ENCODE measurements around the gene KRAS.

The KRAS gene

DNA sequence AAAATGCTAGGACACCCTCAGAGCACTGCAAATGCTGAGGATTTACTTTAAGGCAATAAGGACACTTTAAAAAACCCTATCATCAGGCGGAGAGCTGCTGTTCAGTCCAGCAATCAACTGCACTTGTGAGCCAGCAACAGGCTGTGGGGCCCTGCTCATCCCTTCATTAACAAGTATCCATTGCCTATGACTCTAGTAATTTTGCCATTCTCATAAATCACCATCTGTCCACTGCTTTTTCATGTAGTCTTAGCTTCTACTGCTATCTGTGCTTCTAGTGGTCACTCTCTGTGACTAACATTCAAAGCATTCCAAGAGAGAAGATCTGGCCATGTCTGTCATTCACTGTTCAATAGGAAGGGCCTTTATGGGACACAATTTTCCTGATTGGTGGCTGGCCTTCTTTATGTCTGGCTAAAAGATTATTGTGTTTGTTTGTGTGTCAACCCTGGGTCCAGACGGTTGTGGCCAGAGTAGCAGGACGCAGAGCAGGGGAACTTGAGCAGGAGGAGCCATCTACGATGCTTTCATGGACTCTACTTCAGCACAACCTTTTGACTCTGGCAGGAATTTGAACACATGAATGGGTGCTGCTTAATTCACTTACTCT lies 3.6 kb upstream of the KRAS start:
- no peak for DNase-seq (ENCODE audit: low read depth)

DNA sequence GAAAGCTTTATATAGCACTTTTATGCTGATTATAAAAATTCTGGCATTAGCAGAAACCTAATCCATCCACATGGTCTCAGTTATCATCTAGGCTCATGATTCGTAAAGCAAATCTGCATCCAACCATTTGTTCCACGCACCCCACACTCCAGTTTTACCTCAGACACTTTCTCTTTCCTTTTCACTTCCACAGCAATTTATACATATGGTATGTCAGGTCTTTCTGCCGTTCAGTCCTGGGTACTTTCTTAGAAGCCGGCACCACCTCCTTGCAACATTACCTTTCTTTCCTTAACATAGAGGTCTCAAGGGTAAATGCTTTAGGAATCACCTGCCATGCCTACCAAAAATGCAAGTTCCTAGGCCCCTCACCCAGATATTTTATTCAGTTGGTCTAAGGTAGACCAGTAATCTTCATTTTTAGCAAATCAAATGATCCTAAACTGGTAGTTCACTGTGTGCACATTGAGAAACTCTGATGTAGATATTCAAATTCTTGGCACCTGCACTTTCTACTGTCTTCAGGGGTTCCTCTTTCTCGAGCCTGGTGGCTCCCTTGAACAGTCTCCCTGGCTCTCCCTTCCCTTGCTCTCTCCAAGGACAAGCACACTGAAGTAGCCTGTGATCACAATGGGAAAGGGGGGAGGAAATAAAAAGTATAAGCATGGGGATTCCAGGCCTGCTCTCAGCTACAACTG lies 2.8 kb upstream of the KRAS start:
- no peak for DNase-seq (ENCODE audit: low read depth)

DNA sequence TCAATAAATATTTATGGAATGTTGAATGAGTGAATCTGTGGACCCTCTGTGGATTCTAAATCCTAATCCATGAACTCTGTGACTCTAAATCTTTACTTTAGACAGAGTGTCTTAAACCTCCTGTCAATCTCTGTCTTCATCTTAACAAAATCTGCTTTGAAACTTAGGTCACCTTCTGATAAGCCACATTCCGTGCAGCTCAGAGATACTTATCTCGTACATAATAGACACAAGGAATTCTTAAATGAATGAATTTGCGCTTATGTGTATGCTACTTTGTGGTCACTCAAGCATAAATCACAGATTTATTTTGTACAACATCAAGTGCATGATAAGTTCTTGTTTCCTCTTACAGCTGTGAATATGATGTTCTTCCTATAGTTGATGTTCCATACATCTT lies 2.2 kb upstream of the KRAS start:
- DNase-seq (ENCODE audit: low read depth): no peak

DNA sequence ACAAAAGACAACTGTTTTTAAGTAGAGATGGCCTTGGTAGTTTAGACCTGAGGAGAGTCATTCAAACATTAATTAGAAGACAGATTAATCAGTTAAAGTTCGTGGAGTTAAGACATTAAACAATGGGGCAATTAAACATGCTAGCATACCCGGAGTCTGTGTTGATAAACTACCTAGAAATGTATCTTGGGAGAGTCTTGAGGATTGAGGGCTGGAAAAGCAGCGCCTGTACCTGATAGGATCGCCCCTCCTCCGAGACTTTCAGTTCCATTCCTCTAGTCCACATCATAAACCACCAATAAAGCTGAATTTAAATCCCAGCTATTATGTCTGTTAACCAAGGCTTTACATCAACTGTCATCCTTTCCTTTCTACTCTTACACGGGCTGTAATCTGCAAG lies 1.0 kb upstream of the KRAS start:
- DNase-seq (ENCODE audit: low read depth): no peak

DNA sequence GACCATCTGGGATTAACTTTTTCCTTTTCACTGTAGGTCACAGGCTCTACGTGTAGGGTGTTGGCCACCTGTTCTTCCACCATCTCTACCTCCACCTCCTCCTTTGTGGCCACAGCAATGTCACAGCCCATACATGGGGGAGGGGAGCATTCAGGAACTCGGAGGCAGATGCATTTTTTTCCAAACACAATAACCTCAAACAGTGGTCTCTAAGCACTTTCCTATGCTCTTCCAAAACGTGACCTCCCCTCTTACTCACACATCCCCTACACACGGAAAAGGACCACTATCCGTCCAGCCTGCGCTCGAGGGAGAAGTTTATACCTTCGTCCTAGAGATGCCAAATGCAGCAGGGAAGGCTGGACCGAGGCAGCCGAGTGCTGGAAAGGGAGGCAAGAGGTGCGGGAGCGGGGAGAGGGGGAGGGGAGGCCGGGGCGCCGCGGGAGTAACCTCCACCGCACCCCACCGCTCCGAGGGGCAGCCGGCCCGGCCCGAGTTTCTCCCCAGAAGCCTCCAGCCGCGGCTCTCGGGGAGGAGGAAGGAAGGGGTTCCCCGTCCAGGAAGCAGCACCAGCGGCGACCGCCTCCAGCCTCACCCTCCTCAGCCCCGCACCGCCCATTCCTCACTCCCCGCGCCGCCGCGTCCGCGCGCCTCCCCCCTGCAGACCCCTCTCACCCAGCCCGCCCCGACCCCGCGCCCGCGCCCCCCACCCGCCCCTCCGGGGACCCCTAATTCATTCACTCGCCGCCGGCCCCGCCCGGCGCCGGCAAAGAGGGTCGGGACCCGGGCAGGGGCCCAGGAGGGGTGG lies 594 bp downstream of the KRAS start:
- DNase-seq (ENCODE audit: low read depth): peak; percentile 26

DNA sequence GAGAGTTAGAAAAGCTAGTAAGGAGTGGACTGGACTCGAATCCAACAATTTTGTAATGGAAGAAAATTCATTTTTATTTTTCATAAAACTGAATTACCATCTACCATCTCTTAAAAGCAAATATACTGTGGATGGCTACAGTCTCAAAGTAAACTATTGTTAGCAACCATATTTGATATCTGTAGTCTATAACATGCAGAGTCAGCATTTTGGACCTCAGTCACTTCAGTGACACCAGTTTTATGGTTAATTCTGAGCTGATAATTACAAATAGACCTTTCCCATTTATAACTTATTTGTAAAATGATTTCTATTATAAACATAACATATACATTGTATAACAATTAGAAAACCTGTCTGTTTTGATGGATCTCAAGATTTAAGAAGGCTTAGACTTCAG lies 2.0 kb downstream of the KRAS start:
- no peak for DNase-seq (ENCODE audit: low read depth)

DNA sequence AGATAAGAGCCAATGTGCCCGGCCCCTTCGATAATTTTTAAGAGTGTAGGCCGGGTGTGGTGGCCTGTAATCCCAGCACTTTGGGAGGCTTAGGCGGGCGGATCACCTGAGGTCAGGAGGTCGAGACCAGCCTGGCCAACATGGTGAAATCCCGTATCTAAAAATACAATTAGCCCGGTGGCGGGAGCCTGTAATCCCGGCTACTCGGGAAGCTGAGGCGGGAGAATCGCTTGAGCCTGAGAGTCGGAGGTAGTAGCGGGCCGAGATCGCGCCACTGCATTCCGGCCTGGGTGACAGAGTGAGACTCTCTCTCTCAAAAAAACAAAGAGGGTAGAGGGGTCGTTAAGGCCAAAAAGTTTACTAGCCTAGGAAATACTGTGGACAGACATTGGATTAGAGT lies 2.6 kb downstream of the KRAS start:
- no peak for DNase-seq (ENCODE audit: low read depth)

DNA sequence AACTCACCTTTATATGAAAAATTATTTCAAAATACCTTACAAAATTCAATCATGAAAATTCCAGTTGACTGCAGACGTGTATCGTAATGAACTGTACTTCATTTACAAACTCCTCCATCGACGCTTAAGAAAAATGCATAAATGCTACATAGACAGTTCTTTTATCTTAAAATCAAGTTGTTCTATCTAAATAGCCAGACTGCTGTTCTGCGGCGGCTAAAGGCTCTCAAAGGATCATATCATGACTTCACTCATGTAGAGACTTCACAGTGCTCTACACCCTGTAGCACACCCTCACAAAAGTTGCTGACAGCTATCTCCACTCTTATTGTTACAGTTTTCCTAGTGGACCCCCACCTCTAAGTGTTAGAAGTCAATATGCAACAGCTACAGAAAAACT lies 5.2 kb downstream of the KRAS start:
- DNase-seq (ENCODE audit: low read depth): no peak

DNA sequence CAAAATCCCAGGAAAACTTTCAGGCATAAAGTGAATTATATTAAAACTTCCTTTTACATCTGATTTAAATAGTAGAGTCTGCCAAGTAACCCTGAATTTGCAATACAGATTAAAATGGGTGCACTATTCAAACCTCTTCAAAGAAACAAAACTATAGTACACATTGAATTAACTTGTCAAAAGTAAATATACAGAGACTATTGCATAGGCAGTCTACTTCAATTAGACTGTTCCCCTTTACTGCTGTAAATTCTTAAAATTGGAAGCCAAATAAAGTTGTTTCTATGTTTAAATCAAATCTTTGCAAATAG lies 7.1 kb downstream of the KRAS start:
- no peak for DNase-seq (ENCODE audit: low read depth)

DNA sequence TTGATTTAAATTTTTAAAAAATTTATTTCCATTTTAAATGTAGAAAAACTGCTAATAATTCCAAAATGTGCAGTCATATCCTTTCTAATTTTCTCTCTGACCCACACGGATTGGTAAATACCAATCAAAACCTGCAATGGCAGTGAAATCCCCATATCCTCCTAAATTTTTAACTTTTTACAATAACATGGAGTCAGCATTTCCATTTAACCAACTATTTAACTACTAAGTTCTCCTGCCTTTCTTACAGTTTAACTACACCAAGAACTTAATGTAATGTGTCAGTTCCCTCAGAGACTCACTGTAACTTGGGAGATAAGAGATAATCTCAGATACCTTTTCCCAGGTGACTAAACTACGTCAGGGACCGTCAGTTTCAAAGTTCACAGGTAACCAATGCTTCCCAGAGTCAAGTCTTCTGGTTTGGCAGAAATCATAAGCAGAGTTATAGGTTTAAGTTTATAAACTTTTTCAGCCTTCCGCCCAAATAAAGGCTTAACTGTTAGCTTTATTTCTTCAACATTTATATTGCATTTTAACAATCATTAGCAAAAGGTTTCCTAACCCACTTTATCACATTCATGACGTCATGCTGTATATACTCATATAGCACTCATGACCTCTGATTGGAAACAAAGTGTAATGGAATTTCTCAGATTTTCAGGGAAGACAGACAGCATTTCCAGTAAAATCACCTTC lies 7.6 kb downstream of the KRAS start:
- DNase-seq (ENCODE audit: low read depth): no peak

DNA sequence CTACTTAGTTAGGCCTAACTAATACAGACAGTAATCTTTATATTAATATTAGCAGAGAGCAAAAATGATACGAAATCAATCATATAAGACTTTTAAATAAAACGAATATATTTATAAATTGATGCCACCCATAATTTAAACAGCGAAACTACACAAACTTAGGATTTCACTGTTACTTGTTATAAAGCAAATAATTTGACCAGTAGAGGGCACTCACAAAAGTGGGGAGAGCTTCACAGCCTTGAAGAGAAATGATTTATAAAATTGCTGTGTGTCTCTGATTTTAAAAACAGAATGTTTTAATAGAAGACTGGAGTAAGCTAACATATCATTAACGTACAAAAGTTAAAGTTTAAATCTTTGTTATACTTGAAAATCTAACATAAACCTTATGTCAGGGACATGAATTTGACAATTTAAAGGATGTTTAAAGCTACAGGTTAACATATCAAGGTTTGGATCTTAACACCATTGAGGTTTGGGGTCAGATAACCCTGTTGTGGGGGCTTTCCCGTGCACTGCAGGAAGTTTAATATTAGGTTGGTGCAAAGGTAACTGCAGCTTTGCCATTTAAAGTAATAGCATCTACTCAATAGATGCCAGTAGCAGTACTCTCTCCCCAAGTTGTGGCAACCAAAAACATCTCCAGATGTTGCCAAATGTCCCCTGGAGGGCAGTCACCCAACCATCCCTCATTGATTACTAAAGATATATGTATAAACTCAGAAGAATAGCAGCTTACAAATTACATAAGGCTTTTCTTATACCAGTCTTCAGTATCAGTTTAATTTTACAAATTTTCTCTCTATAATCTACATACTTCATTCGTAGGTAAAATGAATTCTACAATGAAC lies 9.3 kb downstream of the KRAS start:
- DNase-seq (ENCODE audit: low read depth): no peak

DNA sequence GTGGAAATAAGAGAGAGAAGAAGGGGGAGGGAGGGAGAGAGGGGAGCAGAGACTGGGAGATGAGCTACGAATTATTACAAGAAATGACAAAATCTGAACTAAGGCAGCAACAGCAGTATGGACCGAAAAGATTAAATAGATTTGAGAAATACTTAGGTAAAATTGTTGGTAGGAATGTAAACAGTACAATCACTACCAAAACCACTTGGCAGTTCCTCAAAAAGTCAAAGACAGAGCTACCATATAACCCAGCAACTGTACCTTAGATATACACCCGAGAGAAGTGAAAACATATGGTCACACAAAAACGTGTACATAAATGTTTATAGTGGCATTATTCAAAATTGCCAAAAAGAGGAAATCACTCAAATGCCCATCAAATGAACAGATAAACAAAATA lies 14.1 kb downstream of the KRAS start:
- DNase-seq (ENCODE audit: low read depth): no peak

DNA sequence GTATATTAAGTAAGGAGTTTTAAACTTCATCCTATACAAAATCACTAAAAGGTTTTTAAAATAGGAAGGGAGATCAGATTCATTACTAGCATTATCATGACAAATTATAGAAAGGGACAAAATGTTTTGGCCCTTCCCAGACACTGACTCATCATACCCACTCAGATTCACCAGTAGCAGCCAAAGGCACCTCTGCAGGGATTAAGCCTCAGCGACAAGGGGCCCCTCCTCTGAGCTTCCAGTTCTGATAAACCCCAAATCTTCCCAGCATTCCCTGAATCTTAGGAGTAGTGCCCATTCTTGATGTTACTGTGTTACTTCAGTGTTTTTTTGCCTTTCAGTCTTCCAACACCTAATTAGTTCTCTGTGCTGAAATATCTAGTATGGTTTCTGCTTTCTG lies 14.5 kb downstream of the KRAS start:
- no peak for DNase-seq (ENCODE audit: low read depth)

DNA sequence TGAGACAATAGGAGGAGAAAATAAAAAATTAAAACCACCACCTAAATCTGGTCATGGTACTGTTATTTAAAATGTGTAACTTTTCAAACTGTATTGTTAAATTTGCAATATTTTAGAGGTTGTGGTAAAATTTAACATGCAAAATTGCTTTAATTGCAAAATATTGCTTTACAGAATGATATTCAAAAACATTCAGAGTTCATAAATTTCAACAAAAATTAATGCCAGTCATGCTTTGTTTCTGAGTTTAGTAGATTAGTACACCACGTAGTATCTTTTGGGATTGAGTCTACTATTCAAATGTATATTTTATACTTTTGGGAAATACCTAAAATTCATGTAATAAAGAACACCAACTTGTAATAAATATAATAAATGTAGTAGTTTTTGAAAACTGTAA lies 37.4 kb downstream of the KRAS start:
- no peak for DNase-seq (ENCODE audit: low read depth)

DNA sequence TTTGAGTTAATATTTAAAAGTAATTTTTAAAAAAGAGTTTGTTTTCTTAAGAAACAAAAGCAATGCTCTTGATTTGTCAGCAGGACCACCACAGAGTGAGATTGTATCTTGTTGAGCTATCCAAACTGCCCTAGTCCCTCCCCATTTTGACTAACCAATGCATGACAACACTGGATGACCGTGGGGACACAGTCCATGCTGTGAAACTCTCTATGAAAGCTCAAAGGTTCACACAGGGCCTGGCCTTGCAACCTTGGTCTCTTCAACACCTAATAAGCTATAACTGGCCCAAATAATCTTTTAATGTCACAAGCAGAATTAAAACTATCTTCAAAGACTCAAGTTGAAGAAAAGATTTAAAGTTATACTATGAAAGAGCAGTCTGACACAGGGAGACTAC lies 42.2 kb downstream of the KRAS start:
- no peak for DNase-seq (ENCODE audit: low read depth)

DNA sequence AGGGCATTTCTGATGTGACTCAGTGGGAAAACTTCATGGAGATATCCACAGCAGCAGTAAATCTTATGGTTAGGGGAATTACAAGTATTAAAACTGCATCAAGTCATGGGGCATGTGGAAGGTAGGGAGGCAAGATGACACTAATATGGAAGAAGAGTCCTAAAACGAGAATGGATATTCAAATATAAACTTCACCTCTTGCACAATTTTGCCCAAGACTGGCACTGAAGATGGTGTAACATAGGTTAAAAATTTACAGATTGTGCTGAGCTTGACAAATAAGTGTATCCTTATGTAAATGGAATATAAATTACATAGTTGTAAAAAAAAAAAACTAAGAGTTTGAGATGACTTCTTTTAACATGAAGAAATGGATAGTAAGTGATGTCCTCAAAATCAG lies 42.9 kb downstream of the KRAS start:
- no peak for DNase-seq (ENCODE audit: low read depth)

DNA sequence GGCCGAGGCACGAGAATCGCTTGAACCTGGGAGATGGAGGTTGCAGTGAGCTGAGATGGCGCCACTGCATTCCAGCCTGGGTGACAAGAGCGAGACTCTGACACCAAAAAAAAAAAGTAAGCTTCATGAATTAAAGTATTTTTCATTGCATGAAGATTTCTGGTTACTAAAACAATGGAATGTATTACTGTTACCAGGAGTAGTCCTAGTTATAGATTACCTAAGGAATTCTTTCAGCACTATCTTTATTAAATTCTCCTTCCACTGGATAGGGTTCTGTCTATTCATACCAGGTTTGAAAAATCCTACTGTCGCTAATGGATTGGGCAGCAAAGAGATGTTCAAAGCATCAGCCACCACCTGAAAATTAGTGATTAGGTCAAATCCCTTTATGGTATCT lies 43.3 kb downstream of the KRAS start:
- DNase-seq (ENCODE audit: low read depth): no peak

DNA sequence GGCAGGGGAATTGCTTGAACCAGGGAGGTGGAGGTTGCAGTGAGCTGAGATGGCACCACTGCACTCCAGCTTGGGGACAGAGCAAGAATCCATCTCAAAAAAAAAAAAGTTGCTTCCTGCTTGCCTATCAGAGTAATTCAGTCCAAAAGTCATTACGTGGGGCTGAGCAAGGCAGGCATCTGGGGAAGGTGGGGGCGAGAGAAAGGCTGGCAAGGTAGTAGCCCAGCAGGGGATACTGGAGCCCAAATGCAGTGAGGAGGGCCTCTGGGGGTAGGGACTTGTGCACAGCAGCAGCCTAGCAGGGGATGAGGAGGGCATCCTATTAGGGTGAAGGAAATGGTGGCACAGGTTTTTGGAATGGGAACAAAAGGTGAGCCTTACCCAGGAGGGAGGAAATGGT lies 48.6 kb downstream of the KRAS start:
- DNase-seq (ENCODE audit: low read depth): no peak

DNA sequence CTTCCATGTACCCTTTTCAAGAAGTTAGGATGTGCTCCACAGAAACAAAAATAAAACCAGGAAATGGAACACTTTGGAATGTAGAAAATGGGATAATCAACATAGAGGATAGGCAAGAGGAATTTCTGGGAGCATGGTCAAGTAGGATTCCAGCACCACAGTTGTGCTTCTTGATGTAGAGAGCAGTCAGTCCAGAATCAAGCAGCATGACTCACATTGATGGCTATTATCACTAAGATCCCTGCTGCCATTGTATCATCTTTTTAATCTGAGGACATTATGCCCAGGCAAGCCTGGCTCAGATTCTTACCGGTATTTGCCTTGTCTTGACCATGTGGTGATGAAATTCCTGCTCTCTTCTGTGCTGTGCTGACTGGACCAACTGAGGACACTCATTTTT lies 50.0 kb downstream of the KRAS start:
- DNase-seq (ENCODE audit: low read depth): no peak

DNA sequence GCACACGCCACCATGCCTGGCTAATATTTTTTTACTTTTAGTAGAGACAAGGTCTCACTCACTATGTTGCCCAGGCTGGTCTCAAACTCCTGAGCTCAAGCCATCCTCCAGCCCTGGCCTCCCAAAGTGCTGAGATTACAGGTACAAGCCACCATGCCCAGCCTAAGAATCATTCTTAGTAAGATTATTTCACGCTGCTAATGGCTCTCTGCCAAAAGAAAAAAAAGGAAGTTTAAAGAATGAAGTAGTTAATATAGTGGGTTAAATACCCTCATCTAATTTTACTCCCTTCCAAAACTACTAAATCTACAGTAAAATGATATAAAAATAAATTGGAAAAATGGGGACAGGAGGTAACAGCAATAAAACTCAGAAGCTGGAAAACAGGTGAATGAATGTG lies 53.1 kb downstream of the KRAS start:
- DNase-seq (ENCODE audit: low read depth): no peak

DNA sequence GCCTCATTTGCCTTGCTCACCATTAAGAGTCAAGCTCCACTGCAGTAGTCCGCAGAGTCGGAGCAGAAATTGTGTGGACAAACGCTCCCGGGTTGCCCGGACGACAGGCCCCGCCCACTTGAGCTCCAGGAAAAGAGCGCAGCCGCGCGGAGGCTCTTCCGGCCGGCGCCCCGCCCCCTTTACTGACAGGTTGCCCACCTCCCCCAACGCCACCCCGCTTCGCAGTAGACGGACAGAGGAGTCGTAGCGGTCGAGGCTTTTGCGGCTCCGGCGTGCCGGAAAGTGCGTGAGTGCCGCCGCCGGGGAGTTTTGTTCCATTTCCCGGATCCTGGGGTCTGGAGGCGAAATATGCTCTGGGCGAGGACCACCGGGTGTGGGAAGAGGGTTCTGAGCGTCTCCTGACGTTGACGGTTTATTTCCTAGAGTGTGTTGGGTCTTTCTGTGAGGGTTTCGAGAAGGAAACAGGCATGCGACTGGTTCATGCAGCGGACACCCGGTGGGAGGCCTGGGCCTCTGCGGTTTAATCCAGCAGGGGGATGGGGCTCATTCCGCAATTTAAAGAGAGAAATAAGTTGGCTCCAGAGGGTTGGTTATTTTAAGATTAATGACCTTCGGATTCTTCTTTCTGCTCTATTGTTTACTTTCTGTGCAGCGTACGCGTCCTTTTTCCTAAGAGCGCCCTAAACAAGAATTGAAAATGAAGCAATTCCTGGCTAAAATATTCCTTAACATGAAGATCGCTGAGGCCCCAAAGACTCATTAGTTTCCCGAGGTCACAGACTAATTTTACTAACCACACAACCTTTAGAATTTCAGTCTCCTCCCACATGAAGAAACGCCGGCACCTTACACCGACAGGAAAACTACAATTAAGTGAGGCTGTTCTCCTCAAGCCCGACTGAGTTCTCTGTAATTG lies 55.4 kb downstream of the KRAS start, which contains the start of the genes DNAI7 and ETFRF1:
TSS of gene DNAI7 (minus strand) at position 105 of the 916 bp plus-strand sequence. CDS start at position 23, 82 bp downstream.
TSS of gene ETFRF1 (plus strand) at position 182 of the 916 bp plus-strand sequence. CDS start 8,720 bp downstream, outside the sequence.
- DNase-seq (ENCODE audit: low read depth): peak; percentile 95
